ENCODE results near the gene HNF1B. TPM values are rescaled to one million over a fixed set of nuclear protein-coding genes. Genes with fewer than 3 reads are reported as not detected.

Gene HNF1B
- total RNA-seq, 2 donors from 2014 or later, result 0.50 TPM; not detected in 1

DNA sequence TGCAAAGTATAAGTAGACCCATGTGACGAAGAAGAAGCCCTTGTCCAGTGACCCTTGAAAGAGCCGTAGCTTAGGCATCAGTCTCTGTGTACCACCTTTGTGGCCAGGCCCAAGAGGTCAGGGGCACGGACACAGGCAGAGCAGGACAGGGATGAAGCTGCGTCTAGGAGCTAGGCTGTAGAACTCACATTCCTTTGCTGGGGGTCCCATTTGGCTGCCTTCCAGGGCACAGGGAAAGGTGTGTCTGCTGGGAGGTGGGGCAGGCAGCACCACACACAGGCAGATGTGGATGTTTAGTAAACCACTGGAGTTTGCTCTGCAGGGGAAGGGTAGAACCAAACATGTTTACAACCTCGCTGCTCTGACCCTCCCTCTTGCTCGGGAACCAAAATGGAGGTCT is 33.7 kb downstream of the HNF1B start:
- Mint-ChIP-seq H3K36me3 (ENCODE audit: low read depth) (no peaks in the 10 kb centered on the region), H3K4me1 (no peaks in the 10 kb centered on the region)
- no peak for ATAC-seq (replicated peaks)

DNA sequence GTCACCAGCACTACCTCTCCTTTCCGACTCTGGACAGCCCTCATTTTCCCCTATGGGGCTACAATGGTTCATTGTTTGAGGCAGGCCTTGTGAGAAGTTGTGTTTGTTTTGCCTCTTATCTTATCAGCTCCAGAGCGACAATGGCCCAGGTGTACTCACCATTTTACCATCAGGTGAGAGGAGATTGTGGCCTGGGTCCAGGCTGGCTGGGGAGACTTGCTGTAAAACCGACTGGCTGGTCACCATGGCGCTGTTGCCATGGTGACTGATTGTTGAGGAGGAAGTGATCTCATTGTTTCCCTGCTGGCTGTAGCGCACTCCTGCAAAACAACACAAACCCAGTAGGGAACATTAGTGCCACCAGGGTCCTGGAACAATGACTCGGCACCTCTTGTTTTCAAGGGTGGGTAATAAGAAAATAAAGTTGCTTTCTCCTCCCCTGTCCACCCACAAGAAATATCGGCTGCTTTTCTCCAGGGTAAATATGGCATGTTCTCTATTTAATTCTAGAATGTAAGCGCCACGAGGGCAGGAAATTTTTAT is 34.4 kb downstream of the HNF1B start:
- H3K4me1 Mint-ChIP-seq, result no peaks in the 10 kb centered on the region
- ATAC-seq (replicated peaks), result peak; percentile 12
- H3K27me3 Mint-ChIP-seq, result peaks cover 43% of the 10 kb centered on the region
- no peaks in the 10 kb centered on the region for H3K9me3 Mint-ChIP-seq
- no peak overlapping the region for H3K4me3 Mint-ChIP-seq
- no peak overlapping the region for H3K27ac Mint-ChIP-seq
- H3K36me3 Mint-ChIP-seq (ENCODE audit: low read depth), result no peaks in the 10 kb centered on the region

More for the DNA sequence above, 33.7 kb downstream of the HNF1B start:
- Mint-ChIP-seq H3K27ac (no peak overlapping the region), H3K9me3 (no peaks in the 10 kb centered on the region), H3K4me3 (no peak overlapping the region), H3K27me3 (peaks cover 42% of the 10 kb centered on the region)

DNA sequence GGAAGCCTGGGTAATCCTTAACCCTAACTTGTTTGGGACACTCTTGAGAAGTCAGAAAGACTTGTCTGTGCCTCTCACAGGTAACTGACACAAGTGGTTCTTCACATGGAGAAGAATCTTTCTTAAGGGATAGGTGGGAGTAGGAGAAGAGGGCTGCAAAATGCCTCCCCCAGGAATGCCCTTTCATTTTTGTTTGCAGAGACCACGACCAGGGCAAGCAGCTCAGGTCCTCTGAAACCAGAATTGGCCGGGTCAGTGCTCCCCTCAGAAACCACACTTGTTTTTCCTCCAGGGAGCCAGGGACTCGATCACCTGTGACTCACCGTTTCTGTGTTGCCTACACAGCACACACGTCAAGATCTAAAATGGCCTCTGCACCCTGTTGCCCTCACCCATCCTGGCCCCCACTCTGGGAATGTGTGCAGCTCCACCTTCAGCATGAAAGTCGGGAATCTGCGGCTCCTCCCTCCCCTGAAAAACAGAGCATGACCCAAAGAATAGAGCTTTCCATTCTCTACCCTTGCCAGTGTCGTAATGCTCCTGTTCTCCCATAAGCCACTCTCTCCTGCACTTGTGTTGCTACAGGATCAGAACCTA is 36.1 kb downstream of the HNF1B start:
- no peaks in the 10 kb centered on the region for H3K36me3 Mint-ChIP-seq (ENCODE audit: low read depth)
- H3K27ac Mint-ChIP-seq, result no peak overlapping the region
- H3K27me3 Mint-ChIP-seq, result peaks cover 40% of the 10 kb centered on the region

DNA sequence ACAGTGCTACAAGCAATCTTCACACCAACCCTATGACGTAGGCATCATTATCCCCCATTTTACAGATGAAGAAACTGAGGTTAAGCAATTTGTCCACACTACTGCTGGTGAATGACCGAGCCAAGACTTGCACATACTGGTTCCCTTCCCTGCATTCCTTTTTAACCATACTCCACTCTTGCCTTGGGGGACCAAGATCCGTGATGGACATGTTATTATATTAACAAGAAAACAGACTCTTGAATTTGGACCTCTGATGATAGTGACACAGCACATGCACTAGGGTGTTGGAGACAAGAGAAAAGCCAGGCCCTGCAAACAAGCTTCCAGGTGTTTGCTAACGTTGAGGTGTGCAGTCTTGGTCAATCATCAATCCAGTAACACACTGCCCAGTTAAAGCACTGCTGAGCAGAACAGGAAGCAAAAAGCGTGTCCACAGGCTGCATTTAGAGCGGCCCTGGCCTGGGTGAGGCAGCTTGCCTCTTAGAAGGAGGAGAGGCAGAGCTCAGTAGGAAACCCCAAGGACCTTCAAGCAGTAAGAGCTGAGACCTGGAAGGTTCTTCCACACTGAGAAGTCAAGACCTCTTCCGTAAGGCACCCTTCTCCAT is 36.7 kb downstream of the HNF1B start:
- Mint-ChIP-seq H3K27ac (no peak overlapping the region), H3K9me3 (no peaks in the 10 kb centered on the region), H3K4me1 (no peaks in the 10 kb centered on the region), H3K27me3 (peaks cover 45% of the 10 kb centered on the region), H3K4me3 (no peak overlapping the region), H3K36me3 (ENCODE audit: low read depth) (no peaks in the 10 kb centered on the region)
- ATAC-seq (replicated peaks), result no peak

More for the DNA sequence above, 36.1 kb downstream of the HNF1B start:
- Mint-ChIP-seq H3K9me3 (no peaks in the 10 kb centered on the region), H3K4me1 (no peaks in the 10 kb centered on the region), H3K4me3 (no peak overlapping the region)
- ATAC-seq (replicated peaks), result peak; percentile 82

DNA sequence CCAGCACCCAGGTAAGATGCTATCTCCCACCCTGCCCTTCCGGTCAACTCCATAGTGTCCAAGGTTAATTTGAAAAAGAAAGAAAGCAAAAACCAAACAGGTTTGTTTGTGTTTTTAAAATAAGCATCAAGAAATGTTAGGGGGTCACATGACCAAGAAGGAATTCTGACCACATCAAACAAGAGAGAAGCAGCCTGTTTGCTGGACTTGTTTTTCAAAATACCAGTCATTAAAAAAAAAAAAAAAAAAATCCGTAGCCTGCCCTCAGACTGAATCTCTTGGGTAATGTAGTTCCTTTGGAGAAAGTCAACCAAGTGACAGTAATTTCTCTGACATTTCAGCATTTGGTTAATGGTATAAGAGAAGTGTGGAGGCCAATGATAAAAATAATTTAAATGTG is 38.4 kb downstream of the HNF1B start:
- ATAC-seq (replicated peaks), result no peak
- Mint-ChIP-seq H3K27me3 (peaks cover 39% of the 10 kb centered on the region), H3K4me3 (no peak overlapping the region), H3K4me1 (no peaks in the 10 kb centered on the region), H3K36me3 (ENCODE audit: low read depth) (no peaks in the 10 kb centered on the region), H3K27ac (no peak overlapping the region), H3K9me3 (no peaks in the 10 kb centered on the region)

DNA sequence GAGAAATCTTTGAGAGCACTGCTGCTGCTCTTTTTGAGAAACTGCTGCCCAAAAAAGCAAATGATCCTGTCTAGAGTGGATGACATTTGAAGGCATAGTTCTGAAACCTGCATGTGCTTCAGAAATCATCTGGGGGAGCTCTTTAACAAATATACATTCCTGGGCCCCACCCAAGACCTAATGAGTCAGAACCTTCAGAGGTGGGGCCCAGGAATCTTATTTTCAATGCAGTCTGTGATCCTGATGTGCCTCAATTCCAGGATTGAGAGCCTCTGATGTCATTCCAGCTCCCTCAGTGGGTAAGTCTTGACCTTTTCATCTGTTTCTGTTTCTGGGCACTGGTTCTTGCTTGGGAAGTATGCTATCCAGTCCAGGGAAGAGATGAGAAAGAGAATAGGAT is 42.3 kb downstream of the HNF1B start:
- Mint-ChIP-seq H3K4me1 (peaks cover 5% of the 10 kb centered on the region), H3K9me3 (no peaks in the 10 kb centered on the region), H3K27ac (no peak overlapping the region), H3K4me3 (no peak overlapping the region), H3K27me3 (peaks cover 33% of the 10 kb centered on the region), H3K36me3 (ENCODE audit: low read depth) (no peaks in the 10 kb centered on the region)
- ATAC-seq (replicated peaks), result no peak

DNA sequence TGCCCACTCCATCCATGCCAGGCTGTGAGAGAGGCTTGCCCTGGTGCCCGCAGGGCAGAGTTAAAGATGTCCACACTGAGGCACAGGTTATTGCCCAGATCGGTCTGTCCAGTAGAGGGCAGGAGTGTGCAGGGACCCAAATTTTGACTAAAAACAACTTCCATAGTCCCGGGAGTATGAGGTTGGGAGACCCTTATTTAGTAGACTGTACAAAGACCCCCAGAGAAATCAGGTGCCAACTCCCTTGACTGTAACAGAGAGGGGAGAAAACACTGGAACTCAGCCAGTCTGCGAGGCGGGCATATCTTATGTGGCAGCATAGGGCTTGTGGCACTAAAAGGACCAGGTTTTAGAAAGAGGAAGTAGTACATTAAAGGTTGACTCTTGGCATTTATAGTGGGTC is 43.4 kb downstream of the HNF1B start:
- peak; percentile 38 for ATAC-seq (replicated peaks)
- H3K27ac Mint-ChIP-seq, result peak overlapping the region; percentile 57
- H3K4me1 Mint-ChIP-seq, result peaks cover 8% of the 10 kb centered on the region
- peaks cover 33% of the 10 kb centered on the region for H3K27me3 Mint-ChIP-seq
- H3K36me3 Mint-ChIP-seq (ENCODE audit: low read depth), result no peaks in the 10 kb centered on the region
- no peak overlapping the region for H3K4me3 Mint-ChIP-seq
- no peaks in the 10 kb centered on the region for H3K9me3 Mint-ChIP-seq

DNA sequence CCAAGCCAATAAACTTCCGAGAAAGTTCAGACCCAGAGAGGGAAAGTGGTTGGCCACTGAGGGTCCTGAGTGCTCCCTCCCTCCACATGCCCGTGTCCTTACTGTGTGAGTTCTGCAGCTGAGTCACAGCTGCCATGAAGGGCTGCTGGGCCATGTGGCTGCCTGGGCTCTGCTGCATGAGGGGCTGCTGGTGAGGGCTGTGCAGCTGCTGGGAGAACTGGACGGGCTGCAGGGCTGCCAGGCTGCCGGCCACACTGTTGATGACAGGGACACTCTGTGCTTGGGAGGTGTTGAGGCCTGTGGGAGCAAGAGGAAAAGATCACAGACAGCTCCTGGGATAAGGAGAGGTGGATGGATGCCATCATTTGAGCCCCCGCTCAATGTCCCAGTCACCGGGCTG is 44.0 kb downstream of the HNF1B start:
- H3K9me3 Mint-ChIP-seq, result no peaks in the 10 kb centered on the region

DNA sequence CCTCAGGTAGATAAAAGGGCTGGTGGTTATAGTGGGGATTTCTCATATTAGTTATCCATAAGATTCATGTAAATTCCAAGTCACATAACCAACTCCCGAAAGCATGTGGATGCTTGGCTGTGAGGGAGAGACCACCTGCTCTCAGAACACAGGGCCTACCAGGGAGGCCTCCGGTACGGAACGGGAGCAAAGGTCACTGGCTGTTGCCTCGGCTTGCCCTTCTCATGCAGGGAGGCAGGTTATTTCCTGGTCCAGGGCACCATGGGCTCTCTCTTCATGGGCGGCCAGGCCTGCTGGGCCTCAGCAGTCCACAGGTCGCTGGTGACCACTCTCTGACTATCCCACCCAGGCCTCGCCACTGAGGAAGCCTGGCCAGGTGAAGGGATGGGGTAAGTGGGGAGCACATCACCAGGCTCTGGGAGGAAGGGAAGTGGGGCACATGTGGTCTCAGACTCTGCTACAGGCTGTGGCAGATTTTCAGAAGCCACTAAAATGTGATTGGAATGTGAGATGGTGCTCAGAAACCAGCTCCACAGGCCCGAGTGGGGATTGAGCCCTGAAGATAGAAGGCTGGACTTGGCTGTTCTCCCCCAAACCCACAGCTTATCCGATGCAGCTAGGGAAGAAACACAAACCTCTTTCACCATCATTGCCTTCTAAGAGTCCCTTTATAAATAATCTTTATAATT is 45.4 kb downstream of the HNF1B start:
- H3K27me3 Mint-ChIP-seq, result peaks cover 31% of the 10 kb centered on the region
- peaks cover 9% of the 10 kb centered on the region for H3K4me1 Mint-ChIP-seq
- H3K27ac Mint-ChIP-seq, result no peak overlapping the region
- H3K36me3 Mint-ChIP-seq (ENCODE audit: low read depth), result no peaks in the 10 kb centered on the region
- no peak overlapping the region for H3K4me3 Mint-ChIP-seq
- H3K9me3 Mint-ChIP-seq, result no peaks in the 10 kb centered on the region
- no peak for ATAC-seq (replicated peaks)

More for the DNA sequence above, 44.0 kb downstream of the HNF1B start:
- Mint-ChIP-seq H3K4me1 (peaks cover 9% of the 10 kb centered on the region), H3K27ac (no peak overlapping the region), H3K36me3 (ENCODE audit: low read depth) (no peaks in the 10 kb centered on the region), H3K4me3 (no peak overlapping the region), H3K27me3 (peaks cover 30% of the 10 kb centered on the region)
- ATAC-seq (replicated peaks), result no peak

DNA sequence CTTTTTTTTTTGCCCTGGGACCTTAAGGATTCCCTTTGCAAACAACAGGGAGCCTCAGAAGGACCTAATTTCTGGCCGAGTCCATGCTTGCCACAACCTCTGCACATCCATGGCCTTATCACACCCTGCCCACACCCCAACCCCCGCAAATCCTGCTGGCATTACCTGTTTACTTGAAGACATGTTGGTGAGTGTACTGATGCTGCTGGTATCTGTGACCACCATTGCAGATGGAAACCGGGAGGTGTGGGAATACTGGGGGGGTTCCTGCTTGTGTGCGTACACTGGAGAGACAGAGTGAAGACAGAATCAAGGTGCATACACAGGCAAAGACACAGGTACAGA is 46.0 kb downstream of the HNF1B start:
- peaks cover 30% of the 10 kb centered on the region for H3K27me3 Mint-ChIP-seq
- peaks cover 9% of the 10 kb centered on the region for H3K4me1 Mint-ChIP-seq
- H3K4me3 Mint-ChIP-seq, result no peak overlapping the region
- H3K36me3 Mint-ChIP-seq (ENCODE audit: low read depth), result no peaks in the 10 kb centered on the region
- H3K27ac Mint-ChIP-seq, result peak overlapping the region; percentile 9
- ATAC-seq (replicated peaks), result peak; percentile 11
- no peaks in the 10 kb centered on the region for H3K9me3 Mint-ChIP-seq

DNA sequence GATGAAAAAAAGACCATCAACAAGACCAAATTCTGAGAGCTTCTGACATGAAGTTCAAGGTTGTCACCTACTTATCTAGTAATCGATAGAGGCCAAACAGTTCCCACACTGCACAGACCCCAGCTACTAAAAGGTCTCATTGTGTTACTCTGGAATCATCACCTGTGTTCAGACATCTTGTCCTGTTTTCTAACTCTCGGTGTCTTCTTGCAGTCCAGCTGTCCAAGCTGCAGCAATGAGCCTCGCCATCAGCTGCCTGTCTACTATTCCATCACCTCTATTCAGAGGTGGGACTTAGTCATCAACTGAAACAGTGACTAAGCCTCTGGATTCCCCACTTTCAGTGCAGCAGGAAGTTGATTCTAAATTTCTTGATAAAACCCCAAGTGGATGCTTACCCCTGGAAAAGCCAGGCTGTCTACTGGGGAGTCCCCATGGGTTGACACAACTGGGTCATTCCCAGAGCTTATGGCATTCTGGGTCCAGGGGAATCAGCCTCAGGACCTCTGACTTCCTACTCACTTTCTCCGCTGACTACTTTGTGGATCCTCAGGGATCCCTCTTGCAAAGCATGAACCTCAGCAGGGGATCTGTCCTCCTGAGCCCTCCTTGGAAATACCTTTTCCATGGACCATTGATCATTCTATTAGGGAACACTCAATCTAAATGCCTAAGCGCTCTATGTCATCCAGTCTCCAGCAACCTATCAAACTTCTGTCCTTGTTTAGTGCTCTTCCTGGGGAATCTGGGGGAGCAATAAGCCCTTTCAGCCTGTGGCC is 46.5 kb downstream of the HNF1B start:
- peak overlapping the region; percentile 9 for H3K27ac Mint-ChIP-seq
- no peaks in the 10 kb centered on the region for H3K9me3 Mint-ChIP-seq
- no peaks in the 10 kb centered on the region for H3K36me3 Mint-ChIP-seq (ENCODE audit: low read depth)
- no peak overlapping the region for H3K4me3 Mint-ChIP-seq
- peaks cover 9% of the 10 kb centered on the region for H3K4me1 Mint-ChIP-seq
- ATAC-seq (replicated peaks), result peak; percentile 92
- peaks cover 27% of the 10 kb centered on the region for H3K27me3 Mint-ChIP-seq

DNA sequence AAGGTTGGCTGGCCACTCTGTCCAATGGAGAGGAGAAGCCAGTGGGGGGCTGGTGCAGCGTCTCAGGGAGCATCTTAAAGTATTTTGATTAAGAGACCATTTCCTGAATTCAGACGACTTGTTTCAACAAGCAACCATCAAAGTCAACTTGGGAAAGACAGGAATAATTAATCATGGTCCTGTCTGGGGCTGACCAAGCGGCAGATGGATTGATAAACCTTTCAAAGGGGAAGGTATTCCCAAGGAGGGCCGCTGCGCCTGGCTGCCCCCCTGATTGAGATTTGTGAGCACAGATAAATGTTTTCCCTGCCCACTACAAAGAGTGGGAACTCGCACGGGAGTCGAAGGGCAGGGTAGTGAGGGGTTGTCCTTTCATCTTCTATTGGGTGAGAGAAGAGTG is 47.5 kb downstream of the HNF1B start:
- H3K36me3 Mint-ChIP-seq (ENCODE audit: low read depth), result no peaks in the 10 kb centered on the region
- no peak for ATAC-seq (replicated peaks)
- no peak overlapping the region for H3K27ac Mint-ChIP-seq
- H3K4me3 Mint-ChIP-seq, result no peak overlapping the region
- peaks cover 23% of the 10 kb centered on the region for H3K27me3 Mint-ChIP-seq
- H3K9me3 Mint-ChIP-seq, result no peaks in the 10 kb centered on the region
- peaks cover 9% of the 10 kb centered on the region for H3K4me1 Mint-ChIP-seq

DNA sequence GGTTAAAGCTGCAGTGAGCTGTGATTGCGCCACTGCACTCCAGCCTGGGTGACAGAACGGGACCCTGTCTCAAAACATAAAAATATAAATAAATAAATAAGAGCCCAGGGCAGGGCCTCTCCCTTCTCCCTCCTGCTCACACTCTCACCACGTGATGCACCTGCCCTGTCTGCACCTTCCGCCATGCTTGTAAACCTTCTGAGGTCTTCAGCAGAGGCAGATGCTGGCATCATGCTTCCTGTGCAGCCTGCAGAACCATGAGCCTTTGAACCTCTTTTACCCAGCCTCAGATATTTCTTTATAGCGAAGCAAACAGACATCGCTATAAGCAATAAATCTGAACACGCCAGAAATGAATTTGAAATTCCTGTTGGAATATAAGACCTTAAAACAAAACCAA is 48.5 kb downstream of the HNF1B start:
- peaks cover 18% of the 10 kb centered on the region for H3K27me3 Mint-ChIP-seq
- H3K36me3 Mint-ChIP-seq (ENCODE audit: low read depth), result no peaks in the 10 kb centered on the region
- no peaks in the 10 kb centered on the region for H3K9me3 Mint-ChIP-seq
- ATAC-seq (replicated peaks), result no peak
- no peak overlapping the region for H3K27ac Mint-ChIP-seq
- H3K4me3 Mint-ChIP-seq, result no peak overlapping the region
- peaks cover 9% of the 10 kb centered on the region for H3K4me1 Mint-ChIP-seq

DNA sequence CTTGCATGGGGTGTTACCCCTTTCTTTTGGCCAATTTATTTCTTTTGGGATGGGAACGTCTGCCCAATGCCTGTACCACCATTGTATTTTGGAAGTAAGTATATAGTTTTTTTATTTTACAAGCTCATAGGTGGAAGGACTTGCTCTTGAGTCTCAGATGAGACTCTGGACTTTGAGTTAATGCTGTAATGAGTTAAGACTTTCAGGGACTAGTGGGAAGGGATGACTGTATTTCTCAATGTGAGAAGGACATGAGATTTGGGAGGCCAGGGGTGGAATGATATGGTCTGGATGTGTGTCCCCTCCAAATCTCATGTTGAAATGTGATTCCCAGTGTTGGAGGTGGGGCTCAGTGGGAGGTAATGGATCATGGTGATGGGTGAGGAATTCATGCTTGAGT is 49.1 kb downstream of the HNF1B start:
- Mint-ChIP-seq H3K9me3 (no peaks in the 10 kb centered on the region), H3K27ac (no peak overlapping the region), H3K4me1 (peaks cover 9% of the 10 kb centered on the region), H3K27me3 (peaks cover 18% of the 10 kb centered on the region), H3K4me3 (no peak overlapping the region), H3K36me3 (ENCODE audit: low read depth) (no peaks in the 10 kb centered on the region)
- no peak for ATAC-seq (replicated peaks)

Data from activated T-helper 17 cell treated with anti-CD3 and anti-CD28 coated beads, Interleukin-2, amount 50 U/mL, for 72 hours (primary cell).